A549 (cell line): Measurements from ENCODE around the gene GARIN1A.

ENCODE experiments used
- CBX2 ChIP-seq: fragments of 200-600 bp; sonication (generic); IDR thresholded peaks from 2 replicates; pipeline ENCODE4 v1.6.1; 2016; ENCODE audit warnings: low read depth, mild to moderate bottlenecking, borderline replicate concordance
- CTCF ChIP-seq: fragments of >200 bp; sonication (Bioruptor Twin); formaldehyde crosslinking; IDR thresholded peaks from 3 replicates; pipeline ENCODE4 v1.5.1; 2016
- EHMT2 ChIP-seq: fragments of 200-600 bp; sonication (generic); IDR thresholded peaks from 2 replicates; pipeline ENCODE4 v1.6.1; 2016; ENCODE audit warnings: antibody characterized with exemption, low read depth, mild to moderate bottlenecking, moderate library complexity
- EP300 ChIP-seq, 2 experiments: fragments of >200 bp; sonication (Bioruptor Twin); formaldehyde crosslinking; IDR thresholded peaks; 2 replicates in 1 of 2; 3 replicates in 1 of 2; pipeline ENCODE4 v1.6.1; 2016 to 2017
- JUN ChIP-seq, 2 experiments: fragments of >200 bp; sonication (Bioruptor Twin); formaldehyde crosslinking; IDR thresholded peaks; 2 replicates in 1 of 2; 3 replicates in 1 of 2; pipeline ENCODE4 v1.6.1; 2016 to 2017
- KDM5A ChIP-seq: fragments of 200-600 bp; sonication (generic); IDR thresholded peaks from 2 replicates; pipeline ENCODE4 v1.6.1; 2016; ENCODE audit warnings: antibody characterized with exemption, mild to moderate bottlenecking
- MAFK ChIP-seq: fragments of 450-650 bp; IDR thresholded peaks from 2 replicates; pipeline ENCODE4 v1.6.1; 2014; ENCODE audit not compliant: partially characterized antibody
- MYC ChIP-seq: IDR thresholded peaks from 2 replicates; pipeline ENCODE4 v1.6.1; 2012; ENCODE audit warnings: mild to moderate bottlenecking, inconsistent platforms, low read length, improper control_type of control experiment, borderline replicate concordance
- POLR2AphosphoS2 ChIP-seq: conservative IDR thresholded peaks from 2 replicates; pipeline ENCODE4 v1.6.1; 2012; ENCODE audit warnings: low read length, improper control_type of control experiment, inconsistent platforms
- RCOR1 ChIP-seq: fragments of 150-350 bp; IDR thresholded peaks from 2 replicates; pipeline ENCODE4 v1.6.1; 2014; ENCODE audit warnings: antibody characterized with exemption, low read length, low read depth
- REST ChIP-seq: fragments of 200-600 bp; sonication (generic); IDR thresholded peaks from 2 replicates; pipeline ENCODE4 v1.6.1; 2016; ENCODE audit warnings: antibody characterized with exemption, mild to moderate bottlenecking, moderate library complexity
- SMC3 ChIP-seq: fragments of >200 bp; sonication (Bioruptor Twin); formaldehyde crosslinking; IDR thresholded peaks from 3 replicates; pipeline ENCODE4 v1.6.1; 2018; ENCODE audit warnings: inconsistent platforms

GRCh38 chr7:128713794-128714193, 41.7 kb downstream of the GARIN1A start:
- TF ChIP-seq EHMT2 (no peak), EP300 (IDR thresholded peaks at IDR 0.05) (no peak), CTCF (no peak), KDM5A (no peak), MAFK (no peak), REST (no peak), POLR2AphosphoS2 (no peak), SMC3 (no peak), CBX2 (no peak), RCOR1 (no peak), JUN (IDR thresholded peaks at IDR 0.05) (no peak), MYC (no peak)
